GM23248 (cell line): ENCODE data around the gene SHMT2. TPM values are rescaled to one million over a fixed set of nuclear protein-coding genes. Genes with fewer than 3 reads are reported as not detected.
A peak's percentile ranks its signal among the peaks of the same experiment; 100 is the strongest.

Experiments
- DNase-seq: peaks from one replicate; pipeline ENCODE4 v3.0.0-alpha.2; 2015
- H2AFZ ChIP-seq: fragments of 200-600 bp; sonication (generic); 2 replicates; pipeline ENCODE4 v1.6.1; 2016; ENCODE audit warnings: antibody characterized with exemption
- H3F3A ChIP-seq: fragments of 200-600 bp; sonication (generic); 2 replicates; pipeline ENCODE4 v1.6.1; 2016; ENCODE audit warnings: mild to moderate bottlenecking, antibody characterized with exemption, mixed run types; ENCODE audit not compliant: insufficient read depth
- H3K27ac ChIP-seq: fragments of 200-600 bp; sonication (generic); 2 replicates; pipeline ENCODE4 v1.5.1; 2016; ENCODE audit warnings: mild to moderate bottlenecking
- H3K27me3 ChIP-seq: fragments of 200-600 bp; sonication (generic); replicated peaks from 2 replicates; pipeline ENCODE4 v1.6.1; 2016; ENCODE audit warnings: mild to moderate bottlenecking; ENCODE audit not compliant: insufficient read depth
- H3K36me3 ChIP-seq: fragments of 200-600 bp; sonication (generic); 2 replicates; pipeline ENCODE4 v1.6.1; 2016; ENCODE audit warnings: low read depth, mild to moderate bottlenecking
- H3K4me1 ChIP-seq: fragments of 200-600 bp; sonication (generic); 2 replicates; pipeline ENCODE4 v1.6.1; 2016; ENCODE audit warnings: mild to moderate bottlenecking; ENCODE audit not compliant: insufficient read depth
- H3K4me2 ChIP-seq: fragments of 200-600 bp; sonication (generic); one replicate; pipeline ENCODE4 v1.6.1; 2016; ENCODE audit warnings: mild to moderate bottlenecking; ENCODE audit not compliant: unreplicated experiment
- H3K4me3 ChIP-seq: fragments of 200-600 bp; sonication (generic); 2 replicates; pipeline ENCODE4 v1.5.1; 2016; ENCODE audit warnings: mild to moderate bottlenecking
- H3K79me2 ChIP-seq: fragments of 200-600 bp; sonication (generic); 2 replicates; pipeline ENCODE4 v1.6.1; 2016; ENCODE audit warnings: mild to moderate bottlenecking; ENCODE audit not compliant: insufficient read depth
- H3K9ac ChIP-seq: fragments of 200-600 bp; sonication (generic); 2 replicates; pipeline ENCODE4 v1.6.1; 2016; ENCODE audit warnings: mild to moderate bottlenecking
- H3K9me2 ChIP-seq: fragments of 200-600 bp; sonication (generic); 2 replicates; pipeline ENCODE4 v1.6.1; 2016; ENCODE audit warnings: mixed run types, mild to moderate bottlenecking, moderate library complexity; ENCODE audit not compliant: insufficient read depth
- H3K9me3 ChIP-seq: fragments of 200-600 bp; sonication (generic); one replicate; pipeline ENCODE4 v1.6.1; 2017; ENCODE audit warnings: low read depth
- H4K20me1 ChIP-seq: fragments of 200-600 bp; sonication (generic); 2 replicates; pipeline ENCODE4 v1.6.0; 2016; ENCODE audit not compliant: insufficient read depth
- EZH2 ChIP-seq: fragments of 200-600 bp; sonication (generic); IDR thresholded peaks from 2 replicates; pipeline ENCODE4 v1.6.1; 2018; ENCODE audit warnings: antibody characterized with exemption, mild to moderate bottlenecking; ENCODE audit not compliant: insufficient read depth, poor library complexity, severe bottlenecking
- EZH2phosphoT487 ChIP-seq: fragments of 200-600 bp; sonication (generic); IDR thresholded peaks from 2 replicates; pipeline ENCODE4 v1.6.1; 2018; ENCODE audit warnings: antibody characterized with exemption, moderate library complexity, mild to moderate bottlenecking, low read depth; ENCODE audit not compliant: insufficient read depth
- WGBS, 2 experiments: methylation state at CpG; one replicate each; pipeline ENCODE4 v1.1.6; 2015 to 2017; ENCODE audit warnings: low lambda C conversion rate in 2 of 2, low coverage in 1 of 2; ENCODE audit errors: missing lambda C conversion rate in 2 of 2; 5-methylcytosine and 5-hydroxymethylcytosine counted together
- in situ Hi-C: fragments of 300-500 bp; cut with MboI; formaldehyde crosslinking; loops from 2 replicates; pipeline ENCODE4 v1.15.0; 2020
- polyA plus RNA-seq: library from polyadenylated mRNA; unstranded; fragments of >200 nt; fragmentation: Nextera tagmentation; extraction: Ambion mirVana; gene quantifications from 2 replicates; pipeline ENCODE4 v1.2.1, GENCODE V29; 2016
- total RNA-seq: library from RNA; depleted of rRNA; stranded (reverse); fragments of >200 nt; shearing (Covaris generic); gene quantifications from 2 replicates; pipeline ENCODE4 v1.2.3, GENCODE V29; 2014

Gene SHMT2
- total and polyA plus RNA-seq, 2 experiments from 2014 or later, result 184 to 341 TPM

GRCh38 chr12:57235017-57235727, 5.7 kb downstream of the SHMT2 start:
- H3K27me3 ChIP-seq, result no peaks in the 10 kb centered on the region
- in situ Hi-C loops, result no loop called here
- H3K9ac ChIP-seq, result no peak overlapping the region
- no peaks in the 10 kb centered on the region for H3K9me3 ChIP-seq
- H3K9me2 ChIP-seq, result no peaks in the 10 kb centered on the region
- peaks cover 39% of the 10 kb centered on the region for H3F3A ChIP-seq
- H3K4me1 ChIP-seq, result peaks cover 9% of the 10 kb centered on the region
- H3K27ac ChIP-seq, result no peak overlapping the region
- WGBS, 2 experiments, result 72 to 74% methylated on average over 22 to 23 of the region's 26 CpGs
- no peak overlapping the region for H3K4me3 ChIP-seq
- no peak overlapping the region for H2AFZ ChIP-seq
- peaks cover 30% of the 10 kb centered on the region for H3K36me3 ChIP-seq
- TF ChIP-seq EZH2phosphoT487 (no peak), EZH2 (no peak)
- peaks cover 30% of the 10 kb centered on the region for H3K79me2 ChIP-seq
- no peak for DNase-seq
- no peak overlapping the region for H3K4me2 ChIP-seq
- H4K20me1 ChIP-seq, result no peaks in the 10 kb centered on the region

GRCh38 chr12:57235728-57236131, 6.2 kb downstream of the SHMT2 start:
- WGBS, 2 experiments, result 72 to 76% methylated on average over 6 to 8 of the region's 8 CpGs

GRCh38 chr12:57236201-57236924, 6.9 kb downstream of the SHMT2 start:
- Histone ChIP-seq H3K79me2 (peaks cover 18% of the 10 kb centered on the region), H3K27ac (no peak overlapping the region), H3K9me2 (no peaks in the 10 kb centered on the region), H3K9ac (no peak overlapping the region), H4K20me1 (no peaks in the 10 kb centered on the region), H3K4me3 (no peak overlapping the region), H3K9me3 (no peaks in the 10 kb centered on the region), H3K4me2 (no peak overlapping the region), H2AFZ (no peak overlapping the region), H3K4me1 (peaks cover 10% of the 10 kb centered on the region), H3K27me3 (no peaks in the 10 kb centered on the region), H3F3A (peaks cover 39% of the 10 kb centered on the region), H3K36me3 (peaks cover 30% of the 10 kb centered on the region)
- in situ Hi-C loops, result no loop called here
- TF ChIP-seq EZH2 (no peak), EZH2phosphoT487 (no peak)
- DNase-seq, result peak; percentile 40
- WGBS, 2 experiments, result 23 to 28% methylated on average over 37 to 39 of the region's 40 CpGs

More at GRCh38 chr12:57235728-57236131, 6.2 kb downstream of the SHMT2 start:
- Histone ChIP-seq H3K4me1 (peaks cover 10% of the 10 kb centered on the region), H3K9ac (no peak overlapping the region), H2AFZ (no peak overlapping the region), H3K4me2 (no peak overlapping the region), H4K20me1 (no peaks in the 10 kb centered on the region), H3F3A (peaks cover 39% of the 10 kb centered on the region), H3K27ac (no peak overlapping the region), H3K4me3 (no peak overlapping the region), H3K27me3 (no peaks in the 10 kb centered on the region), H3K9me3 (no peaks in the 10 kb centered on the region), H3K79me2 (peaks cover 24% of the 10 kb centered on the region), H3K9me2 (no peaks in the 10 kb centered on the region), H3K36me3 (peaks cover 30% of the 10 kb centered on the region)
- in situ Hi-C loops, result no loop called here
- DNase-seq, result no peak
- TF ChIP-seq EZH2 (no peak), EZH2phosphoT487 (no peak)

GRCh38 chr12:57236925-57237595, 7.5 kb downstream of the SHMT2 start:
- DNase-seq, result peak; percentile 64
- H3F3A ChIP-seq, result peaks cover 39% of the 10 kb centered on the region
- in situ Hi-C loops, result no loop called here
- H3K9me3 ChIP-seq, result no peaks in the 10 kb centered on the region
- H3K36me3 ChIP-seq, result peaks cover 25% of the 10 kb centered on the region
- H2AFZ ChIP-seq, result no peak overlapping the region
- no peaks in the 10 kb centered on the region for H3K9me2 ChIP-seq
- H4K20me1 ChIP-seq, result no peaks in the 10 kb centered on the region
- TF ChIP-seq EZH2, result no peak
- TF ChIP-seq EZH2phosphoT487, result no peak
- WGBS, 2 experiments, result 31 to 42% methylated on average over 9 of the region's 9 CpGs
- H3K4me2 ChIP-seq, result no peak overlapping the region
- no peak overlapping the region for H3K9ac ChIP-seq
- H3K79me2 ChIP-seq, result peaks cover 11% of the 10 kb centered on the region; the same call in 1 of the 2 replicates
- H3K27ac ChIP-seq, result no peak overlapping the region
- H3K27me3 ChIP-seq, result no peaks in the 10 kb centered on the region
- H3K4me1 ChIP-seq, result peaks cover 13% of the 10 kb centered on the region
- no peak overlapping the region for H3K4me3 ChIP-seq
